ENCODE measurements around the gene CD6.
"Not testable (repeated sequence)": the region's sequence is repeated elsewhere in the genome, so short reads cannot be mapped to it uniquely, and the experiment has no call there.

The CD6 gene

GRCh38 chr11:61056981-61057380 is 85.5 kb downstream of the CD6 start:
- H3K4me1 ChIP-seq (ENCODE audit: control insufficient read depth in 5 of 5, insufficient read depth in 5 of 5, low read length in 5 of 5): peaks cover 0 to 23% (median 2%) of the 10 kb centered on the region in 5 donors
- no peak overlapping the region for H3K9ac ChIP-seq (ENCODE audit: low read length in 5 of 5)
- H3K36me3 ChIP-seq (ENCODE audit: control insufficient read depth in 5 of 5, insufficient read depth in 5 of 5, low read length in 5 of 5): no peaks in the 10 kb centered on the region
- H3K27me3 ChIP-seq (ENCODE audit: control insufficient read depth in 5 of 5, insufficient read depth in 4 of 5, low read length in 5 of 5): peaks cover 0 to 3% (median 0%) of the 10 kb centered on the region in 5 donors
- no peak overlapping the region for H3K27ac ChIP-seq (ENCODE audit: low read depth, low read length)
- no peaks in the 10 kb centered on the region for H3K9me3 ChIP-seq (ENCODE audit: control insufficient read depth in 5 of 5, low read length in 5 of 5)
- H3K4me3 ChIP-seq (ENCODE audit: low read depth in 1 of 5, low read length in 5 of 5): no peak overlapping the region

- H3K27ac ChIP-seq (ENCODE audit: low read depth, low read length): no peak overlapping the region
- no peak overlapping the region for H3K9ac ChIP-seq (ENCODE audit: low read length in 5 of 5)
- H3K4me1 ChIP-seq (ENCODE audit: control insufficient read depth in 5 of 5, insufficient read depth in 5 of 5, low read length in 5 of 5): peaks cover 0 to 17% (median 0%) of the 10 kb centered on the region in 5 donors
- no peaks in the 10 kb centered on the region for H3K36me3 ChIP-seq (ENCODE audit: control insufficient read depth in 5 of 5, insufficient read depth in 5 of 5, low read length in 5 of 5)
- no peaks in the 10 kb centered on the region for H3K9me3 ChIP-seq (ENCODE audit: control insufficient read depth in 5 of 5, low read length in 5 of 5)
- H3K4me3 ChIP-seq (ENCODE audit: low read depth in 1 of 5, low read length in 5 of 5): no peak overlapping the region
- peaks cover 0 to under 1% (median 0%) of the 10 kb centered on the region in 5 donors for H3K27me3 ChIP-seq (ENCODE audit: control insufficient read depth in 5 of 5, insufficient read depth in 4 of 5, low read length in 5 of 5)
These were observed 86.1 kb downstream of the CD6 start for GRCh38 chr11:61057615-61058014.

DNA sequence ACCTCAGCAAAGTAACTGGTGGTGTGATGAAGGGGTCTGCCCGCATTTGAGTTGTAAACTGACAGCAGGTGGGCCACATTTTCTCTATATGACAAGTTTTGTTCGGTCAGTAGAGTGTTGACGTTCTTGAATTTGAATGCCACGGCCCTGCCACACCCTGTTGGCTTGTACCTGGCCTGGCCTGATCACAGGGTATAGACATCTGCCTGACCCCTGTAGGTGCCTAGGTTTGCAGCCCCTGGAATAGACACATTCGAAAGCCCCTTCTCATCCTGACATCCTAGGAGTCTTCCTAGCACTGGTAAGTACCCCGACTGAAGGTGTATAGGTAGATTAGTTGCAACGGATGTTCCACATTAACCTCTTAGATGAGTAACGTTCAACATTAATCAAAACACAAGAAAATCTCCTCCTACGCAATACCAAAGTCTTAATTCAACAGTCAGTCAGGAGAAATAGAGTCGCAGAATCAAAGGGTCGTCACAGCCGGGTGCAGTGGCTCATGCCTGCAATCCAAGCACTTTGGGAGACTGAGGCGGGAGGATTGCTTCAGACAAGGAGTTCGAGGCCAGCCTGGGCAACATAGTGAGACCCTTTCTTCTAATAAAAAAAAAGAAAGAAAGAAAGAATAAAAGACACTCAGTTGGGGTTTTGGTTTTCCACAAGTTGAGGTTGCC is 87.2 kb downstream of the CD6 start:
- H3K9ac ChIP-seq (ENCODE audit: low read length in 5 of 5): no peak overlapping the region
- no peaks in the 10 kb centered on the region for H3K9me3 ChIP-seq (ENCODE audit: control insufficient read depth in 5 of 5, low read length in 5 of 5)
- H3K4me1 ChIP-seq (ENCODE audit: control insufficient read depth in 5 of 5, insufficient read depth in 5 of 5, low read length in 5 of 5): peaks cover 0 to 6% (median 0%) of the 10 kb centered on the region in 5 donors
- no peaks in the 10 kb centered on the region for H3K36me3 ChIP-seq (ENCODE audit: control insufficient read depth in 5 of 5, insufficient read depth in 5 of 5, low read length in 5 of 5)
- no peak overlapping the region for H3K4me3 ChIP-seq (ENCODE audit: low read depth in 1 of 5, low read length in 5 of 5)
- H3K27ac ChIP-seq (ENCODE audit: low read depth, low read length): no peak overlapping the region
- H3K27me3 ChIP-seq (ENCODE audit: control insufficient read depth in 5 of 5, insufficient read depth in 4 of 5, low read length in 5 of 5): no peaks in the 10 kb centered on the region

DNA sequence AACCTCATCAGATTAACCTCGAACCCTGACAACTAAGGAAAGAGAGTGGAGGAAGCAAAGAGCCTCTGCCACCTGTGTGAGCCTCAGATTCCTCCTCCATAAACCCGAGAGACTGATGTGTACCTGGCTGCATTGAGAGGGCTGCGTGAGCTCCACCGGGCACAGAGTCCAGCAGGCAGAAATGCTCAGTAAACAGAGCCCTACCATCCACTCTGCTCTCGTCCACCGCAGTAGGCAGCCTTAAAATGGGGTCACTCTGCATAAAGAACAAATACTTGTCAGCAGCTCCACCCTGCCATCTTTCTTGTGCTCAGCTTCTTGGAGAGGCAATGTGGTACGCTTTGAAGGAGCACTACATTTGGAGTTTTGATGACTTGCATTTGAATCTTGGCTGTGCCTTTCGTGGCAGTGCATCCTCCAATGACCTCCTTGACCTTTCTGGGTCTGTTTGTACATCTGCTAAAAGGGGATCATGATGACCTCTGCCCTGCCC is 87.8 kb downstream of the CD6 start:
- Histone ChIP-seq H3K9me3 (ENCODE audit: control insufficient read depth in 5 of 5, low read length in 5 of 5) (no peaks in the 10 kb centered on the region), H3K36me3 (ENCODE audit: control insufficient read depth in 5 of 5, insufficient read depth in 5 of 5, low read length in 5 of 5) (no peaks in the 10 kb centered on the region), H3K27me3 (ENCODE audit: control insufficient read depth in 5 of 5, insufficient read depth in 4 of 5, low read length in 5 of 5) (no peaks in the 10 kb centered on the region), H3K4me3 (ENCODE audit: low read depth in 1 of 5, low read length in 5 of 5) (no peak overlapping the region), H3K4me1 (ENCODE audit: control insufficient read depth in 5 of 5, insufficient read depth in 5 of 5, low read length in 5 of 5) (peaks cover 0 to 2% (median 0%) of the 10 kb centered on the region in 5 donors), H3K27ac (ENCODE audit: low read depth, low read length) (no peak overlapping the region), H3K9ac (ENCODE audit: low read length in 5 of 5) (no peak overlapping the region)

- Histone ChIP-seq H3K36me3 (ENCODE audit: control insufficient read depth in 5 of 5, insufficient read depth in 5 of 5, low read length in 5 of 5) (no peaks in the 10 kb centered on the region), H3K4me3 (ENCODE audit: low read depth in 1 of 5, low read length in 5 of 5) (no peak overlapping the region), H3K27ac (ENCODE audit: low read depth, low read length) (no peak overlapping the region), H3K9ac (ENCODE audit: low read length in 5 of 5) (no peak overlapping the region), H3K27me3 (ENCODE audit: control insufficient read depth in 5 of 5, insufficient read depth in 4 of 5, low read length in 5 of 5) (no peaks in the 10 kb centered on the region), H3K9me3 (ENCODE audit: control insufficient read depth in 5 of 5, low read length in 5 of 5) (no peaks in the 10 kb centered on the region), H3K4me1 (ENCODE audit: control insufficient read depth in 5 of 5, insufficient read depth in 5 of 5, low read length in 5 of 5) (no peaks in the 10 kb centered on the region)
These were observed 89.8 kb downstream of the CD6 start for GRCh38 chr11:61061081-61061826.

DNA sequence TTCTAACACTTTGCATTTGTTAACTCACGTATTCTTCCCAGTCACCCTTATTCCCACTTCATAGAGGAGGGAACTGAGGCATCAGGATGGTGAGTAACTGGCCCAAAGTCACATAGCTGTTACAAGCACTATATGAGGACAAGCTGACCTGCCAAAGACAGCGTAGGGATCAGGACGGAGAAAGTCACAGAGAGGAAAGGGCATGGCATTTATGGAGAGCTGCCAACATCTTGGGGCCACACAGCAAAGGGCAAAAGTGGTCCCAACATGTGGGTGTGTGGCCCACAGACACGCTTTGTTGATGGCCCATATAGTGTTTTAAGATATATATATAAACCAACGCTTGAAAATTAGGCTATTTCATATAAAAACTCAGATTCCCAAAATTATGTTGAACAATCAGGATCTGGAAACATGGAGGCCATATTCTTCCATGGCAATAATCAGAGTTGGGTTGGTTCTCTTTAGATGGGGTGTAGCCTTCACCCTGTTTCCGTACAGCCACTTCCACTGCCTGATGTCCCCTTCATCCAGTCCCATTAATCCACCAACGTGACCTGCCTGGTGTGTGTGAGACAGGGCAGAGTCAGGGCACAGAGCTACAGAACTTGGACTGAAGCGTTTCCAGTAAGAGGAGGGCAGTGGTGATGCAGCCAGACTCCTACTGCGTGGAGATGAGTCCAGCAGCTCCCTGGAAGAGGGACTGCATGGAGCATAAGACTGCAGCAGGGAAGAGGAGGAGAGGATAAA is 90.9 kb downstream of the CD6 start:
- H3K27me3 ChIP-seq (ENCODE audit: control insufficient read depth in 5 of 5, insufficient read depth in 4 of 5, low read length in 5 of 5): no peaks in the 10 kb centered on the region
- no peak overlapping the region for H3K4me3 ChIP-seq (ENCODE audit: low read depth in 1 of 5, low read length in 5 of 5)
- no peaks in the 10 kb centered on the region for H3K9me3 ChIP-seq (ENCODE audit: control insufficient read depth in 5 of 5, low read length in 5 of 5)
- H3K9ac ChIP-seq (ENCODE audit: low read length in 5 of 5): no peak overlapping the region
- H3K4me1 ChIP-seq (ENCODE audit: control insufficient read depth in 5 of 5, insufficient read depth in 5 of 5, low read length in 5 of 5): no peaks in the 10 kb centered on the region
- H3K27ac ChIP-seq (ENCODE audit: low read depth, low read length): no peak overlapping the region
- H3K36me3 ChIP-seq (ENCODE audit: control insufficient read depth in 5 of 5, insufficient read depth in 5 of 5, low read length in 5 of 5): no peaks in the 10 kb centered on the region

GRCh38 chr11:61065236-61065635 is 93.8 kb downstream of the CD6 start:
- H3K9ac ChIP-seq (ENCODE audit: low read length in 5 of 5); H3K9me3 ChIP-seq (ENCODE audit: control insufficient read depth in 5 of 5, low read length in 5 of 5); H3K27me3 ChIP-seq (ENCODE audit: control insufficient read depth in 5 of 5, insufficient read depth in 4 of 5, low read length in 5 of 5); H3K4me1 ChIP-seq (ENCODE audit: control insufficient read depth in 5 of 5, insufficient read depth in 5 of 5, low read length in 5 of 5); H3K4me3 ChIP-seq (ENCODE audit: low read depth in 1 of 5, low read length in 5 of 5); H3K36me3 ChIP-seq (ENCODE audit: control insufficient read depth in 5 of 5, insufficient read depth in 5 of 5, low read length in 5 of 5); H3K27ac ChIP-seq (ENCODE audit: low read depth, low read length): not testable (repeated sequence)

DNA sequence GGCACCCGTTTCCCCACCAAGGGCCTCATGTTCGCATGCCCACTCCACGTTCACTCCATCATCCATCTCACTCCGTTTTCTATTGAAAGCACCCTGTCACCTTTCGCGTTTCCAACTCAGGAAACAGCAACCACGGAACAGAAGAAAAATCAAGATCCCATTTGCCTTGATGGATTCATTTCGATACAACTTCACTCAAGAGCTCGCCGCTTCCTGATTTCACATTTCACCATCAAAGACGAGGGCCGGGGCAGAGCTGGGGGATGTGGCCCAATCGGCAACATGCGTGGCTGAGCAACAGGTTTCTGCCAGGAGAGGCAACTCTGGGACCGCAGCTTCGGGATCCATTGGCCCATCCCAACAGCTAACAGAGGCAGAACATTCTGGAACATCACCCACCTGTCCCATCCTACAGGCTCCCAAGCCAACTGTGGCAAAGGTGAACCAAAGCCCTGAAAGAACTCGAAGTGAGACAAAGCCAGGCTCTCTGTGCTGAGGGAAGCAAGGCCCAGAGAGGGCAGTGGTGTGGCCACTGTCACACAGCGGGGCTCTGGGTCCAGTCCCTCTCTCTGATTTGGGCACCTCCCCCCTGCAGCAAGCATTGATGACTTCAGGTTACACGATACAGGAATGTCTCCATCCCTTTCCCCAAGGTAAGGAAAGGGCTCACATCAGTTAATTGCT is 94.6 kb downstream of the CD6 start:
- H3K4me3 ChIP-seq (ENCODE audit: low read depth in 1 of 5, low read length in 5 of 5): no peak overlapping the region
- no peak overlapping the region for H3K9ac ChIP-seq (ENCODE audit: low read length in 5 of 5)
- peaks cover 0 to 3% (median 0%) of the 10 kb centered on the region in 5 donors for H3K4me1 ChIP-seq (ENCODE audit: control insufficient read depth in 5 of 5, insufficient read depth in 5 of 5, low read length in 5 of 5)
- H3K27me3 ChIP-seq (ENCODE audit: control insufficient read depth in 5 of 5, insufficient read depth in 4 of 5, low read length in 5 of 5): peaks cover 0 to 3% (median 0%) of the 10 kb centered on the region in 5 donors
- no peak overlapping the region for H3K27ac ChIP-seq (ENCODE audit: low read depth, low read length)
- H3K9me3 ChIP-seq (ENCODE audit: control insufficient read depth in 5 of 5, low read length in 5 of 5): no peaks in the 10 kb centered on the region
- no peaks in the 10 kb centered on the region for H3K36me3 ChIP-seq (ENCODE audit: control insufficient read depth in 5 of 5, insufficient read depth in 5 of 5, low read length in 5 of 5)

GRCh38 chr11:61066645-61067044 is 95.2 kb downstream of the CD6 start:
- H3K27me3 ChIP-seq (ENCODE audit: control insufficient read depth in 5 of 5, insufficient read depth in 4 of 5, low read length in 5 of 5): peaks cover 0 to 3% (median 0%) of the 10 kb centered on the region in 5 donors
- H3K9me3 ChIP-seq (ENCODE audit: control insufficient read depth in 5 of 5, low read length in 5 of 5): no peaks in the 10 kb centered on the region
- H3K9ac ChIP-seq (ENCODE audit: low read length in 5 of 5): no peak overlapping the region
- H3K4me1 ChIP-seq (ENCODE audit: control insufficient read depth in 5 of 5, insufficient read depth in 5 of 5, low read length in 5 of 5): peaks cover 0 to 9% (median 3%) of the 10 kb centered on the region in 5 donors
- no peak overlapping the region for H3K4me3 ChIP-seq (ENCODE audit: low read depth in 1 of 5, low read length in 5 of 5)
- H3K36me3 ChIP-seq (ENCODE audit: control insufficient read depth in 5 of 5, insufficient read depth in 5 of 5, low read length in 5 of 5): no peaks in the 10 kb centered on the region
- no peak overlapping the region for H3K27ac ChIP-seq (ENCODE audit: low read depth, low read length)

All from subcutaneous abdominal adipose tissue (tissue), 5 donors.